HepG2 (cell line): ENCODE measurements around the gene ARHGAP19.

Experiments
- ARID2 ChIP-seq: sonication (generic); formaldehyde crosslinking; IDR thresholded peaks from 2 replicates; pipeline ENCODE4 v1.8.1; 2022; ENCODE audit warnings: mild to moderate bottlenecking, missing genetic modification reagents, borderline replicate concordance
- BCL6 ChIP-seq: IDR thresholded peaks from 2 replicates; pipeline ENCODE4 v1.6.1; 2016; ENCODE audit warnings: missing genetic modification reagents, missing compliant biosample characterization
- CSRNP1 ChIP-seq: sonication (generic); formaldehyde crosslinking; IDR thresholded peaks from 2 replicates; pipeline ENCODE4 v1.8.1; 2023; ENCODE audit warnings: mild to moderate bottlenecking, missing genetic modification reagents
- EZH2 ChIP-seq: conservative IDR thresholded peaks from 2 replicates; pipeline ENCODE4 v1.6.1; 2012; ENCODE audit warnings: mild to moderate bottlenecking, low read depth, low read length, moderate library complexity
- GPBP1L1 ChIP-seq: sonication (generic); formaldehyde crosslinking; IDR thresholded peaks from 2 replicates; pipeline ENCODE4 v1.5.0; 2020; ENCODE audit warnings: mild to moderate bottlenecking, missing genetic modification reagents
- NR2F6 ChIP-seq, 2 experiments: IDR thresholded peaks; 2 replicates each; pipeline ENCODE4 v1.6.1; 2016; ENCODE audit warnings: antibody characterized with exemption in 1 of 2, mild to moderate bottlenecking in 1 of 2
- POLR2A ChIP-seq, 2 experiments: IDR thresholded peaks; 2 replicates each; pipeline ENCODE4 v1.6.1; 2011; ENCODE audit warnings: low read depth in 2 of 2, low read length in 2 of 2, mild to moderate bottlenecking in 1 of 2, moderate library complexity in 1 of 2; ENCODE audit not compliant: insufficient read depth in 1 of 2
- SRF ChIP-seq: IDR thresholded peaks from 2 replicates; pipeline ENCODE4 v1.6.1; 2011; ENCODE audit warnings: mild to moderate bottlenecking, low read depth, low read length, moderate library complexity

GRCh38 chr10:97183314-97183713 is 109.1 kb downstream of the ARHGAP19 start:
- TF ChIP-seq NR2F6 (IDR thresholded peaks at IDR 0.05) (no peak), NR2F6 (CRISPR knock-in tag; IDR thresholded peaks at IDR 0.05) (no peak), EZH2 (no peak), CSRNP1 (CRISPR knock-in tag) (no peak), POLR2A (IDR thresholded peaks at IDR 0.05; ENCODE audit: insufficient read depth in 1 of 2, low read depth in 2 of 2, low read length in 2 of 2) (no peak), SRF (no peak), ARID2 (CRISPR knock-in tag) (no peak), GPBP1L1 (CRISPR knock-in tag) (no peak), BCL6 (CRISPR knock-in tag) (no peak)
